Occipital lobe (tissue), 2 donors: ENCODE results near the gene SLC34A1. TPM values are rescaled to one million over a fixed set of nuclear protein-coding genes. Genes with fewer than 3 reads are reported as not detected.
"Not testable (repeated sequence)": the region's sequence is repeated elsewhere in the genome, so short reads cannot be mapped to it uniquely, and the experiment has no call there.

Experiments
- DNase-seq: peaks from one replicate; lab custom pipeline; 2025; lab: John Stamatoyannopoulos, UW
- total RNA-seq: library from RNA; depleted of rRNA; stranded (reverse); fragments of >200 nt; gene quantifications from one replicate; pipeline ENCODE4 v1.2.3, GENCODE V29; 2014

SLC34A1 gene
- total RNA-seq, 1 donor from 2014 or later: not detected

DNA sequence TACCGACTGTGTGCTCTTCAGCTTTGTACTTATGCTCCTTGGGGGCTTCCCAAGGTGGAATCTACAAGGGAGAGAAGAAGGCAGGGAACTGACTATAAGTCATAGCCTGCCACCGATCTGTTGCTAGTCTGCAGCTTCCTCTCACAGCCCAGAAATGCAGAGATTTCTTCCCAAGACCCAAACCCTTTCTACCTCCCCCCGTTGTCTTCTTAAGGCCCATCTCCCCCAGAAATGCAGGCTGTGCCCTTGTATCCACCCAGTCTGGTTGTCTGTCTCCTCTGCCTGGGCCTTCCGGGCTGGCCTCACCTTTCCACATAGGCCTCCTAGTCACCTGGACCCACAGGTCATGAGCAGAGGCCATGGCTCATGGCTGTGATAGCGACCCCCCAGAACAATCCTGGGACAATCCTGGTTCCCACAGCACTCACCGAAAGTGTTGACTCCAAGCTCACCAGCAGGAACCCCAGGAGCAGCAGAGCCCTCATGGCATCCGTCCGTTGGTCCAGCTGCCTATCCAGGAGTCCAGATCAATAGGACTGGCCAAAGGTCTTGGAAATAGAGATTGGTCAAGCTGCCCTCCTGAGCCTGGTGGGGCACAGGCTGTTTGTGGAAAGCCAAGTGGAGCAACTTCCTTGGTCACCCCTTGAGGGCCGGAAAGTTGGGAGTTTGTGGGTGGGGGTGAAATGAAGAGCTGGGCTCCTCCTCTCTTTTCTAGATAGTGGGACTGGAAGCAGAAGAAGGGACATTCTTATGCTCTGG lies 25.0 kb downstream of the SLC34A1 start, which contains the start of gene F12:
Gene F12 (minus strand): TSS at position 522 of the 759 bp plus-strand sequence. CDS start 37 bp downstream, at position 485.
- no peak for DNase-seq

GRCh38 chr5:177410575-177410974 lies 26.3 kb downstream of the SLC34A1 start:
- DNase-seq: no peak

GRCh38 chr5:177412603-177413233 lies 28.5 kb downstream of the SLC34A1 start:
- DNase-seq: no peak

GRCh38 chr5:177414481-177414880 lies 30.2 kb downstream of the SLC34A1 start:
- DNase-seq: no peak

DNA sequence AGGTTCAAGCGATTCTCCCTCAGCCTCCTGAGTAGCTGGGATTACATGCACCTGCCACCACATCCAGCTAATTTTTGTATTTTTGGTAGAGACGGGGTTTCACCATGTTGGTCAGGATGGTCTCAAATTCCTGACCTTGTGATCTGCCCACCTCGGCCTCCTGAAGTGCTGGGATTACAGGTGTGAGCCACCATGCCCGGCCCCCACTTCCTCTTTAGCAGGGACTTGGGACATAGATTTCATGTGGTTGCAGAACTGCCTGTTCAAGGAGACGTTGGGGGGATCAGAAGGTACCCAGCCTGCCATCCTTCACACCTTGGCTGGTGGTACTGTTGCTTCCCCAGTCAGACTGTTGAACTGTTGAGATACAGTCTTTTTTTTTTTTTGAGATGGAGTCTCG lies 32.8 kb downstream of the SLC34A1 start:
- DNase-seq: not testable (repeated sequence)

DNA sequence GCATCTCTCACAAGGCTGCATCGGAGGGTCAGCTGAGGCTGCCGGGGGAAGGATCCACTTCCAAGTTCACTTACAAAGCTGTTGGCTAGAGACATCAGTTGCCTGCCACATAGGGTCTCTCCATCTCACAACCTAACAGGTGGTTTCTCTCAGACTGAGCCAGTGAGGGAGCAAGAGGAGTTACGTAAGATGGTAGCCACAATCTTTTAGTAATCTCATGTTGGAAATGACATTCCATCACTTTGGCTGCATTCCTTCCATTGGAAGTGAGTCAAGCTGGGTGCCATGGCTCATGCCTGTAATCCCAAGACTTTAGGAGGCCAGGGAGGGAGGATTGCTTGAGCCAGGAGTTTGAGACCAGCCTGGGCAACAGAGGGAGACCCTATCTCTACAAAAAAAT lies 34.8 kb downstream of the SLC34A1 start:
- DNase-seq: no peak

- DNase-seq: not testable (repeated sequence)
Observed at GRCh38 chr5:177420472-177420871, 36.2 kb downstream of the SLC34A1 start.

- no peak for DNase-seq
Observed at GRCh38 chr5:177421062-177421798, 37.0 kb downstream of the SLC34A1 start.

DNA sequence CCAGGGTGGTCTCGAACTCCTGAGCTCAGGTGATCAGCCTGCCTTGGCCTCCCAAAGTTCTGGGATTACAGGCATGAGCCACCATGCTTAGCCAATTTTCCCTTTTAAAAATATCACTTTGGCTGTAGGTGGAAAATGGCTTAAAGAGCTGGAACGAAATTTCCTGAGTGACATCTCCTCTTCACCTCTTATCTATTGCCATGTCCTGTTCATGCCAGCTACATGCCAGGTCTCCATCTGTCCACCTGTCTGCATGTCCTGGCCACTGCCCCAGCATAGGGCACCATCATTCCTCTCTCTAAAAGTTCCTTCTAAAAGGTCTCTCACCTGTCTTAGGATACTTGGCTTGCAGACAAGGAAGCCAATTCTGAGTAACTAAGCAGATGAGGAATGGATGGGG lies 39.4 kb downstream of the SLC34A1 start:
- DNase-seq: no peak

DNA sequence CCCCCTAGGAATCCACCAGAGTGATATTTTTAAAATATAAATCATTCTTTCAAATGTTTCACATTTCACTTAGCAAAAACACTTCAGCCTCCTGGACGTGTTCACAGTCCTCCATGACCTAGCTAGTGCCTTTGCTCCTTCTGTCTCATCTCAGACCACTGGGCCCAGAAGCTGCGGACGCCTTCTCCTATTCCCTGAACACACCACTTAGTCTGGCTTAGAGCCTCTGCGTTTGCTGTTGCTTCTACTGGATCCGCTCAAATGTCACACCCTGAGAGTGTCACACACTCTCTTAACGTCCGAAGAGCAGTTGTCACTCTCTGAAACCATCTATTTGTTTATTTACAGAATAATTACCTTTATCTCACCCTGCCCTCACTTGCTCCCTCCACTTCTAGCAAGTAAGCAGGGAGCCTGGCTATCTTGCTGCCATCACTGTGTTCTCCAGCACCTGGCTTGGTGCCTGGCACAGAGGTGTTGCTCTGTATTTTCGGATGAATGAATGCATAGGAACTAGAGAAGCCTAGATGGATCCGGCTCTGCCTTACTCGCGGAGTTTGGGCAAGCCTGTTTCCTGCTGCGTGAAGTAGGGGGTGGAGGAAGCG lies 41.1 kb downstream of the SLC34A1 start:
- peak; percentile 58 for DNase-seq

DNA sequence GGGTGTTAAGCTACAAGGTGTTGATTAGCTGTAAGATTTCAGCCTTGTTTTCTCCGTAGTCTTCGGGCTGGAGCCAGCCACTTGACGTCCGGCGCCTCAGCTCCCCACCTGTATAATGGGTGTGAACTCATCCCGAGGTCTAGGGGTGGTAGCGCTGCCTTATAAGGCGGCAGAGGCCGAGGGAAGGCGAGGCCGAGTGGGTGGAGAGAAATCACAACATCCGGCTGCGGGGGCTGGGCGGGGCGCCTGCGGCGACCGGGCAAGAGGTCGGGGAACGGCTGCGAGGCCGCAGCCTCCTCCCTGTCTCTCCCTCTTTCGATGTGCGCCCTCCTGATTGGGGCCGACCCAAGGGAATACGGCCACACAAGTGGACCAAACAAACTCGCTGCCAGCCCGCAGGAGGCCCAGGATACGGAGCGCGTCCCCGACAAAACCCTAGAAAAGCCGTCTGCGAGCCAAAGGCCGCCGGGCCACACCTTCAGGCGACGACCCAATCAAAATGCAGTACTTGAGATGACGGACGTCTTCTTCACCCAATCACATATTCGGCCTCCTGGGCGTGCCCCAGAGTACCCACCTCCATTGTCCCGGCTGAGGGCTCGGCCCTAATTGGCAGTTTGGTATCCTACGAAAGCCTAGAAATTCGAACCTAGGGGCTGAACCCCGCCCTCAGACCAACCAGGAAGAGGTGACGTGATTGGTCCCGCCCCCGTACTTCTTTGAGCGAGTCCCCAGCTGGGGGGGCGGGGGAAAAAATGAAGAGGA lies 41.7 kb downstream of the SLC34A1 start:
- DNase-seq: peak; percentile 99

GRCh38 chr5:177426566-177427210 lies 42.5 kb downstream of the SLC34A1 start, which contains the start of gene GRK6:
TSS of gene GRK6 (plus strand) at chr5:177426676. CDS start at chr5:177426846, 170 bp downstream.
- DNase-seq: no peak

DNA sequence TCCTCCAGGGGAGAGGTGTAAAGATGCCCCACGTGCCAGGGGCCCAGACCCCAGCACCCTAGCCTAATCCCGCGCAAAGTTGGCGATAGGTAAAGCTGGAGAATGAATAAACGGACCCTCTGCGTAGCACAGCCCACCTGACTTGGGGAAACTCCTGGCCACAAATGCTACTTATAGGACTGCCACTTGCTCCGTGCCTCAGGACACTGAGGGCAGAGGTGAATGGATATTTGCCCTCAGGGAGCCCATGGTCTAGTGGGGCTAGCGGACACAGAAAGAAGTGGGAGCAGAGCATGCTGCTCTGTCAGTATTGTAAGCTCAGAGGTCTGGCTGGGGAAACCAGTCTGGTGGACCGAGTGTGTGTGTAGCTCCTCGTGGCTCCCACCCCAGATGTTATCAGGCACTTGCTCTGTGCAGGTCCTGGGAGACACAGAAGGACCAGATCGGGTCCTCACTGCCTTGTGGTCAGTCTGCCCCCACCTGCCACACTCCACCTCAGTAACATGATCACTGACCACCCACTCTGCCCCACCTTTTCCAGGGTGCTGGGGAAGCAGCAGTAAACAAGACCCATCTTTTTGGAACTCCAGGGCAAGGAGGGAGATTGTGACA lies 43.1 kb downstream of the SLC34A1 start:
- DNase-seq: no peak

DNA sequence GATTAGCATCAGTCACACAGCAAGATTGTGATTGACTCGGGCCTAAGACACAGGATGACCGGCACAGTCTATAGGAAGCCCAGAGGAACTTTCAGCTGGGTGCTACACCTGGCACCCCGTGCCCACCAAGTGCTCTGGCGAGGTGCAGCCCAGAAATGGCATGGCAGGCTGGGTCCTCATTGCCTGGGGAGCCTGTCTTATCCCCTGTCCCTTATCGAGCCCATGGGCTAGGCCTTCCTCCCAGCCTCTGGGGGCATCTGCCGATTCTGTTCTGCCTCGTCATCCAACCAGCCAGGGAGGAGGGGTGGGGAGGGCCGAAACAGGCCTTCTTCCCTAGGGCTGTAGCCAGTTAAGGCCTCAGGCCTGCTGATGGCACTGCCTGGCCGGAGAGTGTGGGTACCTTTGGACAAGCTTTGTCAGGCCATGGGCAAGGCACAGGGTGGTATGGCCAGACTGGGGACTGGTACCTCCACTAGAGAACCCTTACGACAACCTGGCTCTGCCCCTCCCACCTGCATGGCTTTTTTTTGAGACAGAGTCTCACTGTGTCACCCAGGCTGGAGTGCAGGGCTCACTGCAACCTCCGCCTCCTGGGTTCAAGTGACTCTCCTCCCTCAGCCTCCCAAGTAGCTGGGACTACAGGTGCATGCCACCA lies 43.8 kb downstream of the SLC34A1 start:
- no peak for DNase-seq

DNA sequence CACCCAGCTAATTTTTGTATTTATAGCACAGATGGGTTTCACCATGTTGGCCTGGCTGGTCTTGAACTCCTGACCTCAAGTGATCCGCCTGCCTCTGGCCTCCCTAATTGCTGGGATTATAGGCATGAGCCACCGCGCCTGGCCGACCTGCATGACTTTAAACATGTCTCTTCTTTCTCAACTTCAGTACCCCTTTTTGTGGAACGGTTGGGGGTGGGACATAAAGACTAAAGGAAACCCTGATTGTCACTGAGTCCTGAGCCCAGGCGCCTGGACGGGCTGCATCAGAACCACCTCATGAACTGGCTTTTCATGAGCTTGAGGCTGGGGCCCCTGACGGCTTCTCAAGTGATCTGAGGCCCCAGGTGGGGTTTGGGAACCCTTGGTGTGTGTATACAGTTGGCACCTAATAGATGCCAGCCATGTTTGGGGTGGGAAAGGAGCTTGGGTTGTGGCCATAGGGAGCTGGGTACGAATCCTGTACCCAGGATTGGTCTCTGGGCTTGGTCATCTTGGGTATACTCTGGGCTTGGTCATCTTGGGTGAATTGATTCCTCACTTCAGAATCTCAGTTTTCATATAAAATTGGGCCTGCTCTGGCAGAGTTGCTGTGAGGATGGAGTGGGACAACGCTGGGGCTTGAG lies 44.5 kb downstream of the SLC34A1 start:
- DNase-seq: no peak

GRCh38 chr5:177429248-177430040 lies 45.2 kb downstream of the SLC34A1 start:
- peak; percentile 26 for DNase-seq

DNA sequence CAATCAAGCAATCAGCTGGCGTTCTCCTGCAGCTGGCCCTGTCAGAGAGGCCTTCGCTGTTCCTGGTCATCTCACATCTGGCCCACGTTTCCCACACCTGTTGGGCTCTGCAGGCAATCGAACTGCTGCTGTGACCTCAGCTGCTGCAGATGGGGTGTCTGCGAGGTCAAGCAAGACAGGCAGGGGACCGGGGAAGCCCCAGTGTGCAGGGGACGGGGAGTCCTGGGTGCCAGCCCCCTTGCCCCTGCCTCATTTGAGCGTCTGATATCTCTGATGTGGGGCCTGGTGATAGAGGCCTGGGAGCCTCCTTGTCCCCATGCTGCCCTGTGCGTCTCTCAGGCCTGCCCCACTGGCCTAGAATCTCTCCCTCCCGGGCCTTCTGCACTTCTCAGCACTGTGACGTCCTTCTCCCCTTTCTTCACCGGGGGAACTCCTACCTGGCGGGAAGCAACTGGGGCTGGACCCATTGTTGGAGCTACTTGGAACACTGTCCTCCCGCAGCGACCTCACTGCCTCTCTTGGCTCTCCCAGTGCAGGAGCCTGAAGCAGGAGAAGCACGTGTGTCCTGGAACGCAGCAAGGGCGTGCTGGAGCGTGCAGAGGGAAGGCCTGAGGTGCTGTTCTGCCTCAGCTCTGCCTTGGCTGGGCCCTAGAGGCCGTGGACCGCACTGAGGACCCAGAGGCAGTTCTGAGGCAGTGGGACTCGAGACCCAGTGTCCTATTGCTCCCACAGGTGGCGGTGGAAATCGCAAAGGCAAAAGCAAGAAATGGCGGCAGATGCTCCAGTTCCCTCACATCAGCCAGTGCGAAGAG lies 46.1 kb downstream of the SLC34A1 start:
- no peak for DNase-seq
